Smooth muscle cell (in vitro differentiated cells): ENCODE data around the gene ANKRD62. TPM values are rescaled to one million over a fixed set of nuclear protein-coding genes. Genes with fewer than 3 reads are reported as not detected.

Experiments
- DNase-seq: peaks from one replicate; lab custom pipeline; 2025; ENCODE audit not compliant: unreplicated experiment; lab: John Stamatoyannopoulos, UW
- H2AFZ ChIP-seq: fragments of 200-600 bp; sonication (generic); 2 replicates; pipeline ENCODE4 v1.6.0; 2016; ENCODE audit warnings: antibody characterized with exemption, low read depth, mild to moderate bottlenecking
- H3F3A ChIP-seq: fragments of 200-600 bp; sonication (generic); 2 replicates; pipeline ENCODE4 v1.6.0; 2017; ENCODE audit warnings: antibody characterized with exemption, low read depth
- H3K27ac ChIP-seq: fragments of 200-600 bp; sonication (generic); 2 replicates; pipeline ENCODE4 v1.5.1; 2016; ENCODE audit warnings: low read depth, mild to moderate bottlenecking
- H3K27me3 ChIP-seq: fragments of 200-600 bp; sonication (generic); 2 replicates; pipeline ENCODE4 v1.6.1; 2016; ENCODE audit warnings: low read depth, mild to moderate bottlenecking
- H3K36me3 ChIP-seq: fragments of 200-600 bp; sonication (generic); 2 replicates; pipeline ENCODE4 v1.5.1; 2016; ENCODE audit warnings: low read depth
- H3K4me1 ChIP-seq: fragments of 200-600 bp; sonication (generic); 2 replicates; pipeline ENCODE4 v1.5.1; 2016; ENCODE audit warnings: low read depth
- H3K4me2 ChIP-seq: fragments of 200-600 bp; sonication (generic); 2 replicates; pipeline ENCODE4 v1.6.0; 2016; ENCODE audit warnings: mild to moderate bottlenecking
- H3K4me3 ChIP-seq: fragments of 200-600 bp; sonication (generic); 2 replicates; pipeline ENCODE4 v1.5.1; 2016; ENCODE audit warnings: mild to moderate bottlenecking
- H3K79me2 ChIP-seq: fragments of 200-600 bp; sonication (generic); 2 replicates; pipeline ENCODE4 v1.6.0; 2016; ENCODE audit warnings: low read depth, mild to moderate bottlenecking
- H3K9ac ChIP-seq: fragments of 200-600 bp; sonication (generic); 2 replicates; pipeline ENCODE4 v1.6.0; 2016; ENCODE audit warnings: low read depth
- H3K9me3 ChIP-seq: fragments of 200-600 bp; sonication (generic); replicated peaks from 2 replicates; pipeline ENCODE4 v1.5.1; 2016; ENCODE audit warnings: low read depth
- H4K20me1 ChIP-seq: fragments of 200-600 bp; sonication (generic); 2 replicates; pipeline ENCODE4 v1.6.0; 2016; ENCODE audit warnings: low read depth
- WGBS: methylation state at CpG from one replicate; pipeline ENCODE4 v1.1.7; 2016; ENCODE audit warnings: low lambda C conversion rate; 5-methylcytosine and 5-hydroxymethylcytosine counted together
- polyA plus RNA-seq: library from polyadenylated mRNA; unstranded; fragments of >200 nt; fragmentation: Nextera tagmentation; extraction: Ambion mirVana; gene quantifications from 2 replicates; pipeline ENCODE4 v1.2.1, GENCODE V29; 2016
- small RNA-seq: library from RNA; depleted of rRNA; stranded (forward); fragments of <200 nt; gene quantifications from one replicate; pipeline ENCODE3, GENCODE V24; 2014
- total RNA-seq: library from RNA; depleted of rRNA; stranded (reverse); fragments of >200 nt; gene quantifications from 2 replicates; pipeline ENCODE4 v1.2.3, GENCODE V29; 2014
- TF ChIP-seq, protein P1 (sequence below): fragments of 200-600 bp; sonication (generic); IDR thresholded peaks from 2 replicates; pipeline ENCODE4 v1.5.1; 2017; ENCODE audit warnings: borderline replicate concordance, mild to moderate bottlenecking, antibody characterized with exemption; ENCODE audit not compliant: insufficient read depth, poor library complexity, severe bottlenecking

ANKRD62 gene
- total and polyA plus RNA-seq, 2 experiments from 2014 or later: not detected

DNA sequence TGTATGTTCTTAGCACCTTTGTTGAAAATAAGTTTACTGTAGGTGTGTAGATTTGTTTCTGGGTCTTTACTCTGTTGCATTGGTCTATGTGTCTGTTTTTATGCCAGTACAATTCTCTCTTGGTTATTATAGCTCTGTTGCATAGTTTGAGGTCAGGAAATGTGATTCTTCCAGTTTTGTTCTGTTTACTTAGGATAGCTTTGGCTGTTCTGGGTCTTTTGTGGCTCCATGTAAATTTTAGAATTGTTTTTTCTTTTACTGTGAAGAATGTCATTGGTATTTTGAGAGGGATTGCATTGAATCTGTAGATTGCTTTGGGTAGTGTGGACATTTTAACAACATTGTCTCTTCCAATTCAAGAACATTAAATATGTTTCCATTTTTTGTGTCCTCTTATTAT lies 69.1 kb downstream of the ANKRD62 start:
- H3K79me2 ChIP-seq: no peaks in the 10 kb centered on the region
- H3K27me3 ChIP-seq: no peaks in the 10 kb centered on the region
- no peaks in the 10 kb centered on the region for H3K9me3 ChIP-seq
- no peak overlapping the region for H3K4me3 ChIP-seq
- DNase-seq: no peak
- H3F3A ChIP-seq: no peaks in the 10 kb centered on the region
- no peak overlapping the region for H3K27ac ChIP-seq
- no peaks in the 10 kb centered on the region for H3K36me3 ChIP-seq
- no peak overlapping the region for H3K9ac ChIP-seq
- H2AFZ ChIP-seq: no peak overlapping the region
- no peaks in the 10 kb centered on the region for H3K4me1 ChIP-seq
- no peak overlapping the region for H3K4me2 ChIP-seq
- TF ChIP-seq, protein P1, sequence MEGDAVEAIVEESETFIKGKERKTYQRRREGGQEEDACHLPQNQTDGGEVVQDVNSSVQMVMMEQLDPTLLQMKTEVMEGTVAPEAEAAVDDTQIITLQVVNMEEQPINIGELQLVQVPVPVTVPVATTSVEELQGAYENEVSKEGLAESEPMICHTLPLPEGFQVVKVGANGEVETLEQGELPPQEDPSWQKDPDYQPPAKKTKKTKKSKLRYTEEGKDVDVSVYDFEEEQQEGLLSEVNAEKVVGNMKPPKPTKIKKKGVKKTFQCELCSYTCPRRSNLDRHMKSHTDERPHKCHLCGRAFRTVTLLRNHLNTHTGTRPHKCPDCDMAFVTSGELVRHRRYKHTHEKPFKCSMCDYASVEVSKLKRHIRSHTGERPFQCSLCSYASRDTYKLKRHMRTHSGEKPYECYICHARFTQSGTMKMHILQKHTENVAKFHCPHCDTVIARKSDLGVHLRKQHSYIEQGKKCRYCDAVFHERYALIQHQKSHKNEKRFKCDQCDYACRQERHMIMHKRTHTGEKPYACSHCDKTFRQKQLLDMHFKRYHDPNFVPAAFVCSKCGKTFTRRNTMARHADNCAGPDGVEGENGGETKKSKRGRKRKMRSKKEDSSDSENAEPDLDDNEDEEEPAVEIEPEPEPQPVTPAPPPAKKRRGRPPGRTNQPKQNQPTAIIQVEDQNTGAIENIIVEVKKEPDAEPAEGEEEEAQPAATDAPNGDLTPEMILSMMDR: no peak
- H4K20me1 ChIP-seq: no peaks in the 10 kb centered on the region

- no peak overlapping the region for H3K4me3 ChIP-seq
- H3K9me3 ChIP-seq: no peaks in the 10 kb centered on the region
- H3K79me2 ChIP-seq: no peaks in the 10 kb centered on the region
- H3K4me1 ChIP-seq: no peaks in the 10 kb centered on the region
- no peak for DNase-seq
- H3F3A ChIP-seq: no peaks in the 10 kb centered on the region
- no peaks in the 10 kb centered on the region for H4K20me1 ChIP-seq
- no peaks in the 10 kb centered on the region for H3K36me3 ChIP-seq
- WGBS: 90% methylated on average over 2 of the region's 2 CpGs
- H3K27me3 ChIP-seq: no peaks in the 10 kb centered on the region
- no peak overlapping the region for H3K9ac ChIP-seq
- TF ChIP-seq, protein P1: no peak
- H3K4me2 ChIP-seq: no peak overlapping the region
- no peak overlapping the region for H2AFZ ChIP-seq
- H3K27ac ChIP-seq: no peak overlapping the region
Observed at GRCh38 chr18:12165038-12165768, 71.6 kb downstream of the ANKRD62 start.

Small RNA genes within 50 kb of the gene (small RNA-seq; reads per million reads assigned to genes)
- not detected for gene RNU6-324P

Other genes starting within 250 kb of the ANKRD62 start
- 54.6 and 61.1 TPM in 2 replicates for gene CHMP1B, start 242.4 kb upstream of the ANKRD62 start, total RNA-seq
- gene CHMP1B, start 242.4 kb upstream of the ANKRD62 start, polyA plus RNA-seq: 35.6 and 54.4 TPM in 2 replicates
- 28.5 and 73.1 TPM in 2 replicates for gene MPPE1, start 185.5 kb upstream of the ANKRD62 start, total RNA-seq
- 33.6 and 36.7 TPM in 2 replicates for gene MPPE1, start 185.5 kb upstream of the ANKRD62 start, polyA plus RNA-seq
- 9.9 and 10.5 TPM in 2 replicates for gene IMPA2, start 112.3 kb upstream of the ANKRD62 start, total RNA-seq
- 17.8 and 22.4 TPM in 2 replicates for gene IMPA2, start 112.3 kb upstream of the ANKRD62 start, polyA plus RNA-seq
- not detected in 2 replicates for gene CIDEA, start 160.5 kb downstream of the ANKRD62 start, total RNA-seq
- gene CIDEA, start 160.5 kb downstream of the ANKRD62 start, polyA plus RNA-seq: 0.30 TPM in 1 of 2 replicates, not detected in the other
- 344 and 460 TPM in 2 replicates for gene TUBB6, start 214.4 kb downstream of the ANKRD62 start, total RNA-seq
- 345 and 359 TPM in 2 replicates for gene TUBB6, start 214.4 kb downstream of the ANKRD62 start, polyA plus RNA-seq